ENCODE measurements around the gene AP3B2.

The AP3B2 gene

GRCh38 chr15:82698711-82699345 is 10.8 kb downstream of the AP3B2 start:
- DNase-seq (ENCODE audit: low spot score): no peak

- no peak for DNase-seq (ENCODE audit: low spot score)
Measured at GRCh38 chr15:82697735-82698407, 11.8 kb downstream of the AP3B2 start.

- DNase-seq (ENCODE audit: low spot score): no peak
Measured at GRCh38 chr15:82692171-82692570, 17.5 kb downstream of the AP3B2 start.

DNA sequence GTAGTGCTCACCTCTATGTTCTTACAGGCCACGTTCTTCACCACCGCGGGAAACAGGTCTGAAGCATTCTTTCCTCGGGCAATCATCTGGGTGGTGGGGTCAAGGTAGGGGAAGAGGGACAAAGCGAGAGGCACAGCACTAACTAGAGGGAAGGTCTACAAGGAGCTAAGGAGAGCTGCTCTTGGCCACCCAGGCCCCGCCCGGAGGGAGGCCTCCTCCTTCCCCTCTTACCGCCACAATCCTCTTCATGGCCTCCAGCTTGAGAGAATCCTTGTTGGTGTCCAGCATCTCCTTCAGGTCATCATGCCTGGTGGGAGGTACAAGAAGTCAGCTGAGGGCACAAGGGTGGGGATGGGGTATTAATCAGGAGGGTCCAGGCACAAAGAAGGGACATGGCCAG is 20.5 kb downstream of the AP3B2 start:
- DNase-seq (ENCODE audit: low spot score): no peak

GRCh38 chr15:82688691-82689090 is 21.0 kb downstream of the AP3B2 start:
- no peak for DNase-seq (ENCODE audit: low spot score)

DNA sequence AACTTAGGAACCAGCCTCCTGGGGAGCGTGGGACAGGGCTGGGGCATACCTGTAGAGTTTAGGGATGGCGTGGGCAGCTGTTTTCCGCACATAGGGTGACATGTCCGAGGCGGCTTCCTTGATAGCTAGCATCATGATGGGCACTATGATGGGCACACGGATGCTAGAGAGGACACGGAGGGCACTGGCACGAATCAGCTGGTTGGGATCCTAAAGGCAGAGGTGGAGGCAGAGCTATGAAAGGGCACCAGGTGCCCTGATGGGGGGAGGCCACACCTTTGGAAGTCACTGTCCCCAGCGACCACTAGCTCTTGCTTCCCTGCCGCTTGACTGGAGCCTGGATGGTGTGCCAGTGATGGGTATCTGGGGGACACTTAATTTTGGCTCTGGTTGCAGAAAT is 28.3 kb downstream of the AP3B2 start:
- DNase-seq (ENCODE audit: low spot score): no peak

- DNase-seq (ENCODE audit: low spot score): no peak
Measured at GRCh38 chr15:82680200-82681102, 29.2 kb downstream of the AP3B2 start.

DNA sequence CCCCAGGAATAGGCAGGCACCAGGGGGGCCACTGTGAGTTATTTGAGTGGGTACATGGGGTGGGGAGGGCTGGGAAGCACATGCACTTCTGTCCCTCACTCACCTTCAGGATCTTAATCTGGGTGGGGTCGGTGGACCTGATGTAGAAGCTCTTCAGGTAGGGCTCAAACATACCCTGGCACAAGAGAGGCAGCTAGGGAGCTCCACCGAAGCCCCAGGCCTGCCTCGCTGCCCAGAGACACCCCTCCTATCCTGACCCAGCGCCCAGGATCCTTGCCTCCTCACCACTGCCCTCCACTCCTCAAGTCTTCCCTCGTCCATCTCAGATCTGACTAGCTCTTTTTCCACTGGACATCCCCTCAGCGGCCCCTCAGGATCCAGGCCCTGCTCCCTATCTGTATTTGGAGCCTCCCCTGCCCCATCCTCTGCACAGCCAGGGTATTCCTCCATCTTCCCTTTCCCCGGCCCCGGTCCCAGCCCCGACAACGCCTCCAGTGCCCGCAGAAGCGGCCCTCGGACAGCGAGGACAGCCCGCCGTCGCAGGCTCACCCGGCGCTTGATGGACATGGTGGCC is 30.0 kb downstream of the AP3B2 start:
- no peak for DNase-seq (ENCODE audit: low spot score)

DNA sequence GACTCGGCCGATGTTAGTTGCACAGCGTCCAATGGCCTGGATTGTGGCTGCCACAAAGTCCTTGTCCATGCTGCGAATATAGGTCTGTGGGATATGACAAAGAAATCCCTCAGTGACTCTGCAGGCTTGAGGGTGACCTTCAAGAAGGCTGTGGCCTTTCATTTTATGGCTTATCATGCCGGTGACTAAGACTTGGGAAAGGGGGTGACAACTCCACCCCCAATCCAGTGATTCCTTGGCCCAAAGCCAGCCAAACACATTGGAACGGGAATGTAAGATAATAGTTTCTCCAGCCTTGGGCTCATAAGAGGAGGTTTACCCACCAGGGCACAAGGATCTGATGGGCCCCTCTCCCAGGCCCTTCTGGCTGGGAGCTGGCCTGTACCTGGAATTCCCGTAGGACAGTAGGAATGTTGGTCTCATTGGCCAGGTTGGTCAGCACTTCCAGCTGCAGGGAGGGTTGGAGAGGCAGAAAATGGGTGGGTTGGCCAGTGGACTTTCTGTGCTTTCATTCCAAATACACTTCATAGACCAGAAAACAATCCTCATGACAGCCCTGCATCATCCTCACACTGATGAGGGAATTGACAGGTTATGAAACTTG is 31.9 kb downstream of the AP3B2 start:
- no peak for DNase-seq (ENCODE audit: low spot score)

DNA sequence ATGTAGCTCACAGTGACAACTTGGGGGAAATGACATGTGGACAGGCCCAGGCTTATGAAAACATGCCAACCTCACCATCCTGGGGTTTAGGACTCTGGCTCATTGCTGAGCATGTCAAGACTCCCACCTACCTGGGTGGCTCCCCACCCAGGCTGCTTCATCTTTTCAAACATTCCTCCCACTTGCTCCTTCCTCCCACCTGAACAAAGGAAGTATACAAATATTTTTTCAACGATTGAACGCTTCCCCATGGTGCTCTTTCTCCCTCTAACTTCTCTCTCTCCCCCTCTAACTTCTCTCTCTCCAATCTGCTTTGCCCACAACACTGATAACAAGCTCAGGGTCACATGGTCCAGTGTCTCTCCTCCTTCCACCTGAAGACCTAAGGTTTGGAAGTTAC is 34.8 kb downstream of the AP3B2 start:
- DNase-seq (ENCODE audit: low spot score): no peak

DNA sequence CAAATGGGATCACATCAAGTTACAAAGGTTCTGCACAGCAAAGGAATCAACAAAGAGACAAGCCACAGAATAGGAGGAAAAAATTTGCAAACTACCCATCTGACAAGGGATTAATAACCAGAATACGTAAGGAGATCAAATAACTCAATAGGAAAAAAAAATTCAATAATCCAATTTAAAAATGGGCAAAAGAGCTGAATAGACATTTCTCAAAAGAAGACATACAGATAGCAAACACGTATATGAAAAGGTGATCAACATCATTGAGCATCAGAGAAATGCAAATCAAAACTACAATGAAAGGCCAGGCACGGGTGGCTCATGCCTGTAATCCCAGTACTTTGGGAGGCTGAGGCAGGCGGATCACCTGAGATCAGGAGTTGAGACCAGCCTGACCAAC is 39.0 kb downstream of the AP3B2 start:
- DNase-seq (ENCODE audit: low spot score): no peak

DNA sequence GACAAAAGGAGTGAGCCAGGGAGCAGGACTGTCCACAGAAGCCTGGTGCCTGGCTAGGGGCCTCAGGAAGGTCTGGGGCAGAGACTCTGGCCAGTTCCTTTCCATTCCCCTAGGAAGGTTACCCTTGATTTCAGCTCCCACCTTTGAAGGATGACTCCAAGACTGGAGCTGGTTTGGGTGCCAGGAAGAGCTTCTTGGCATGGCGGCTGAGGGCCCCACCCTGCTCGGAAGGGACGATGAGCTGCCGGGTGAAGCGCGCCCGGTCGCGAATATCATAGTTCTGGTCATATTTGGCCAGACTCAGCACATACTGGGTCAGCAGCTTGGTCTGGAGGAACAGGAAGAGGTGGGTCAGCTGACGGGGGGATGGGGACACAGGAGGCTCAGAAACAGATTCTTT is 43.1 kb downstream of the AP3B2 start:
- DNase-seq (ENCODE audit: low spot score): no peak

GRCh38 chr15:82664021-82664420 is 45.7 kb downstream of the AP3B2 start:
- no peak for DNase-seq (ENCODE audit: low spot score)

- DNase-seq (ENCODE audit: low spot score): no peak
Measured at GRCh38 chr15:82663186-82663600, 46.5 kb downstream of the AP3B2 start.

- no peak for DNase-seq (ENCODE audit: low spot score)
Measured at GRCh38 chr15:82662641-82663040, 47.0 kb downstream of the AP3B2 start.

- DNase-seq (ENCODE audit: low spot score): peak; percentile 14
Measured at GRCh38 chr15:82660378-82660777, 49.3 kb downstream of the AP3B2 start.

DNA sequence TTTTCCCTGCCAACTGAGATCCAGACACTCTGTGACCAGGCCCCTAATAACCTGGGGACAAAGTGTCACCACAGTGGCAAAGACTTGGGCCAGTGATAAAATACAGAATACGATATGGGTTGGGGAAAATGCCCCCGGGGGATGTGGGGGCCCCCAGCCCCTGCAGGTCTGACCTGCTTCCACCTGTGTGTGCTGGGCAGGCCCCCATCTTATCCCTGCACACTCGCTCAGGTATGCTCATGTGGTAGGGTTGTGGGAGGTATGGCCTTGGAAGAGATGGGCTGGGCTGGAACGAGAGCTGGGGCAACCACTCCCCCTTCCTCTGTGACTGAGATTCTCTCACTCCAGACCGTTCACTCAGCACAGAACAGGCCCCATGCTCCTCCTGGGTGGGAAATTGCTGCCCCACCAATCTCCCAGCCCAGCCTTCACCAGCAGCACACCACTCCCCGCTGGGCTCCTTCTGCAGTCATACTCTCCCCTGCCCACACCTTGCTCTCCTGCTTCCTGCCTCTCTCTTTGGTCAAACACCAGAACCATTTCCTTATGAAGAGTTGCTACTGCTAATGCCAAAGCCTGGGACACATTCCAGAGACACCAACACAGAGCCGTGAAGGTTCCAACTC is 52.9 kb downstream of the AP3B2 start:
- peak; percentile 18 for DNase-seq (ENCODE audit: low spot score)

GRCh38 chr15:82655606-82656005 is 54.1 kb downstream of the AP3B2 start:
- DNase-seq (ENCODE audit: low spot score): no peak

- DNase-seq (ENCODE audit: low spot score): no peak
Measured at GRCh38 chr15:82653483-82654168, 56.0 kb downstream of the AP3B2 start.

GRCh38 chr15:82651708-82652107 is 58.0 kb downstream of the AP3B2 start:
- no peak for DNase-seq (ENCODE audit: low spot score)

DNA sequence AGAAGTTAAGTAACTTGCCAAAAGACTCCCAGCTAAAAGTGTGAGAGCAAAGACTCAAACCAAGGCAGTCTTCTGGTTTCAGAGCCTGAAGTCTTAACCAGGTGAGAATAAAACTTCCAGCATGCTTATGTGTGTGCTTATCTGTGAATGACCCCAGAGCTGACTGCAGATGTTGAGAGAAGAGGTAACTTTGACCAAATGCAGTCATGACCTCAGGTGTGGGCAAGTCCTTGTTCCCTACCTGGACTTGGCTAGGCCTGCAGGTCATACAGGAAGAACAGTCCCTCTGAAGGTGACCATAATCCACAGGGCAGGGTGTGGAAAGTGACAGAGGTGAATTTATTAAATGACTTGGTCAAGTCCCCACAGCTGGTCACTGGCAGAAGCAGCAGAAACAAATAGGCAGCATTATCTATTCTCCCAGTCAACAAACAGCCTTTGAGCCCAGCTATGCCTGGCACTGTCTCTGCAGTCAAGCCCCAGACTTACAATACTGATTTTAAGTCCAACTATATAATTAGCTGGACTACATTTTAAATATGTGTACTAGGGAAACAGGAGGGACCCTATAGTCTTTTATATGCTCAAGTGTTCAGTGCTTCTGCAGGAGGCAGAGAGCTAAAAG is 59.5 kb downstream of the AP3B2 start:
- DNase-seq (ENCODE audit: low spot score): no peak
